Peyer's patch (tissue), 4 donors: Measurements from ENCODE around the gene FSTL1.

Source experiments
- POLR2A ChIP-seq, 2 donors: fragments of 450-650 bp; IDR thresholded peaks; one replicate each; pipeline ENCODE4 v1.5.1; 2017; ENCODE audit warnings: antibody characterized with exemption in 2 of 2, mild to moderate bottlenecking in 2 of 2, moderate library complexity in 2 of 2
- TF ChIP-seq, protein P1 (sequence below), 6 experiments: fragments of 450-650 bp in 4 of 6; fragments of 200-600 bp in 2 of 6; sonication (generic) in 1 of 6; IDR thresholded peaks; one replicate each; pipeline ENCODE4 v1.5.1; 2017 to 2019; ENCODE audit warnings: antibody characterized with exemption in 6 of 6, mild to moderate bottlenecking in 3 of 6, moderate library complexity in 1 of 6

GRCh38 chr3:120420928-120421551, 29.8 kb downstream of the FSTL1 start:
- TF ChIP-seq, protein P1, sequence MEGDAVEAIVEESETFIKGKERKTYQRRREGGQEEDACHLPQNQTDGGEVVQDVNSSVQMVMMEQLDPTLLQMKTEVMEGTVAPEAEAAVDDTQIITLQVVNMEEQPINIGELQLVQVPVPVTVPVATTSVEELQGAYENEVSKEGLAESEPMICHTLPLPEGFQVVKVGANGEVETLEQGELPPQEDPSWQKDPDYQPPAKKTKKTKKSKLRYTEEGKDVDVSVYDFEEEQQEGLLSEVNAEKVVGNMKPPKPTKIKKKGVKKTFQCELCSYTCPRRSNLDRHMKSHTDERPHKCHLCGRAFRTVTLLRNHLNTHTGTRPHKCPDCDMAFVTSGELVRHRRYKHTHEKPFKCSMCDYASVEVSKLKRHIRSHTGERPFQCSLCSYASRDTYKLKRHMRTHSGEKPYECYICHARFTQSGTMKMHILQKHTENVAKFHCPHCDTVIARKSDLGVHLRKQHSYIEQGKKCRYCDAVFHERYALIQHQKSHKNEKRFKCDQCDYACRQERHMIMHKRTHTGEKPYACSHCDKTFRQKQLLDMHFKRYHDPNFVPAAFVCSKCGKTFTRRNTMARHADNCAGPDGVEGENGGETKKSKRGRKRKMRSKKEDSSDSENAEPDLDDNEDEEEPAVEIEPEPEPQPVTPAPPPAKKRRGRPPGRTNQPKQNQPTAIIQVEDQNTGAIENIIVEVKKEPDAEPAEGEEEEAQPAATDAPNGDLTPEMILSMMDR (IDR thresholded peaks at IDR 0.05), result no peak
- no peak for TF ChIP-seq POLR2A (IDR thresholded peaks at IDR 0.05)
